Body of pancreas (tissue), 4 donors: ENCODE data around the gene EVL.
A peak's percentile ranks its signal among the peaks of the same experiment; 100 is the strongest.

Experiments
- POLR2A ChIP-seq, 3 donors: fragments of 450-650 bp; IDR thresholded peaks; one replicate each; pipeline ENCODE4 v1.6.1; 2016; ENCODE audit warnings: antibody characterized with exemption in 3 of 3, mild to moderate bottlenecking in 2 of 3
- TF ChIP-seq, protein P1 (sequence below), 7 experiments: fragments of 450-650 bp in 4 of 7; fragments of 200-600 bp in 3 of 7; sonication (generic) in 3 of 7; IDR thresholded peaks; one replicate each; pipeline ENCODE4 v1.5.1; 2016 to 2019; ENCODE audit warnings: antibody characterized with exemption in 7 of 7

DNA sequence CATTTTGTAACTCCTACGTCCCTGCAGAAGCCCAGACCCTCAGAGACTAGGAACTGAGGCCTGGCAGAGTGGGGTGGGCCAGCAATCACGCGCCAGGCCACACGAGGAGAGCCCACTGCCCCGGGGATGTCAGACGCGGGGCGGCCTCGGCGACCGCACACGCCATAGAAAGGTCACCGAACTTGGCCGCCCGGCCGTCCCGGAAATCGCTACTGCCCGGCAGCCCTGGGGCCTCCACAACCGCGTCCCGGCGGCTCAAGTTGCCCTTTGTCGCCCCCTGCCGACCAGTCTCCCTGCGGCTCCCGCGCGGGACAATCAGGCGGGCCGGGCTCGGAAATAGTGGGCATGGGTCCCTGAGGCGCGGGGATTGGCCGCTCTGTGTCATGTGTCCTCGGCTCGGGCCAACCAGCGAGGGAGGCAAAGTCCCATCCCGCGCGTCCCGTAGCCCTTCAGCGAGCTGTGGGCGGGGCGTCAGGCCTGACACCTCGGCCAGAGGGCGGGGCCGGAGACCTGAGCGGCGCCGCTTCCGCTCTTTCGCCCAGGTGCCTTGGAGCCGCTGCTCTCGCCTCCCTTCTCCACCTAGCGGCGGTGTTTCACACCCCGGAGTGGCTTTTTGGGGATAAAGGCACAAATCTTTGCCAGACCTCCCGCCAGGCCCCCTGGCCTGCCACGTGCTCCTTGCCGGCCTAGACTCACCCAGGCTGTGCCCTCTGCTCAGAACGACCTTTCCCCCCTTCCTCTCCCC, 127.6 kb downstream of the EVL start:
- TF ChIP-seq, protein P1, sequence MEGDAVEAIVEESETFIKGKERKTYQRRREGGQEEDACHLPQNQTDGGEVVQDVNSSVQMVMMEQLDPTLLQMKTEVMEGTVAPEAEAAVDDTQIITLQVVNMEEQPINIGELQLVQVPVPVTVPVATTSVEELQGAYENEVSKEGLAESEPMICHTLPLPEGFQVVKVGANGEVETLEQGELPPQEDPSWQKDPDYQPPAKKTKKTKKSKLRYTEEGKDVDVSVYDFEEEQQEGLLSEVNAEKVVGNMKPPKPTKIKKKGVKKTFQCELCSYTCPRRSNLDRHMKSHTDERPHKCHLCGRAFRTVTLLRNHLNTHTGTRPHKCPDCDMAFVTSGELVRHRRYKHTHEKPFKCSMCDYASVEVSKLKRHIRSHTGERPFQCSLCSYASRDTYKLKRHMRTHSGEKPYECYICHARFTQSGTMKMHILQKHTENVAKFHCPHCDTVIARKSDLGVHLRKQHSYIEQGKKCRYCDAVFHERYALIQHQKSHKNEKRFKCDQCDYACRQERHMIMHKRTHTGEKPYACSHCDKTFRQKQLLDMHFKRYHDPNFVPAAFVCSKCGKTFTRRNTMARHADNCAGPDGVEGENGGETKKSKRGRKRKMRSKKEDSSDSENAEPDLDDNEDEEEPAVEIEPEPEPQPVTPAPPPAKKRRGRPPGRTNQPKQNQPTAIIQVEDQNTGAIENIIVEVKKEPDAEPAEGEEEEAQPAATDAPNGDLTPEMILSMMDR (IDR thresholded peaks at IDR 0.05) = peak; percentile 85 to 99 (median 97)
- peak; percentile 59 to 87 (median 75) for TF ChIP-seq POLR2A (IDR thresholded peaks at IDR 0.05)
